ENCODE results near the gene RBM24. TPM values are rescaled to one million over a fixed set of nuclear protein-coding genes. Genes with fewer than 3 reads are reported as not detected.

RBM24 gene
- total RNA-seq, 1 experiment from 2014 or later: 60.7 TPM

- DNase-seq (ENCODE audit: low read depth): no peak
Measured at GRCh38 chr6:17341117-17341805, 60.1 kb downstream of the RBM24 start.

GRCh38 chr6:17341891-17342290, 60.7 kb downstream of the RBM24 start:
- no peak for DNase-seq (ENCODE audit: low read depth)

GRCh38 chr6:17343215-17343614, 62.1 kb downstream of the RBM24 start:
- DNase-seq (ENCODE audit: low read depth): no peak

Other genes with a start within 250 kb of the RBM24 start
- not detected in 2 replicates for gene STMND1, start 179.3 kb upstream of the RBM24 start, total RNA-seq (2014; rRNA removed)
- gene CAP2, start 112.2 kb downstream of the RBM24 start, total RNA-seq (2014; rRNA removed): 35.6 and 45.1 TPM in 2 replicates

All from LHCN-M2 (cell line).